Keratinocyte (primary cell): ENCODE measurements around the gene TET1. TPM values are rescaled to one million over a fixed set of nuclear protein-coding genes. Genes with fewer than 3 reads are reported as not detected.
"Not testable (repeated sequence)": the region's sequence is repeated elsewhere in the genome, so short reads cannot be mapped to it uniquely, and the experiment has no call there.

ENCODE experiments used
- DNase-seq: peaks from one replicate; pipeline ENCODE4 v3.0.0-alpha.2; 2011; ENCODE audit warnings: low read depth, missing footprints, low spot score
- FAIRE-seq: peaks from 2 replicates; lab custom pipeline; 2011; peaks lifted over from hg19 to GRCh38; lab: Jason Lieb, UNC
- H2AFZ ChIP-seq: 2 replicates; pipeline ENCODE4 v1.6.0; 2012; ENCODE audit warnings: low read length, control low read depth, inconsistent platforms; ENCODE audit not compliant: control insufficient read depth
- H3K27ac ChIP-seq: 2 replicates; pipeline ENCODE4 v1.5.1; 2011; ENCODE audit warnings: low read length; ENCODE audit not compliant: control insufficient read depth, insufficient read depth
- H3K27me3 ChIP-seq: 3 replicates; pipeline ENCODE4 v1.6.0; 2011; ENCODE audit warnings: low read length; ENCODE audit not compliant: control insufficient read depth, insufficient read depth; ENCODE audit errors: extremely low read depth
- H3K36me3 ChIP-seq, 2 experiments: 2 replicates in 1 of 2; 3 replicates in 1 of 2; pipeline ENCODE4 v1.5.1; 2011; ENCODE audit warnings: low read length in 2 of 2, mild to moderate bottlenecking in 1 of 2; ENCODE audit not compliant: control insufficient read depth in 2 of 2, insufficient read depth in 2 of 2; ENCODE audit errors: extremely low read depth in 1 of 2
- H3K4me1 ChIP-seq: 3 replicates; pipeline ENCODE4 v1.5.1; 2011; ENCODE audit warnings: low read length; ENCODE audit not compliant: control insufficient read depth, insufficient read depth; ENCODE audit errors: extremely low read depth
- H3K4me2 ChIP-seq: 3 replicates; pipeline ENCODE4 v1.6.0; 2011; ENCODE audit warnings: low read depth, low read length; ENCODE audit not compliant: control insufficient read depth, insufficient read depth; ENCODE audit errors: extremely low read depth
- H3K4me3 ChIP-seq, 3 experiments: fragments of 200-600 bp in 1 of 3; sonication (generic) in 1 of 3; 2 replicates in 2 of 3; 3 replicates in 1 of 3; pipeline ENCODE4 v1.5.1; 2011 to 2016; ENCODE audit warnings: low read length in 3 of 3, mild to moderate bottlenecking in 3 of 3, control low read depth in 2 of 3, inconsistent platforms in 1 of 3, low read depth in 1 of 3, mixed read lengths in 1 of 3, mixed run types in 1 of 3, moderate library complexity in 1 of 3; ENCODE audit not compliant: control insufficient read depth in 2 of 3, insufficient read depth in 2 of 3; ENCODE audit errors: extremely low read depth in 1 of 3
- H3K79me2 ChIP-seq: 2 replicates; pipeline ENCODE4 v1.6.0; 2012; ENCODE audit warnings: low read length; ENCODE audit not compliant: control insufficient read depth, insufficient read depth
- H3K9ac ChIP-seq: 3 replicates; pipeline ENCODE4 v1.6.0; 2011; ENCODE audit warnings: low read length; ENCODE audit not compliant: control insufficient read depth, insufficient read depth; ENCODE audit errors: extremely low read depth
- H3K9me1 ChIP-seq: 3 replicates; pipeline ENCODE4 v1.6.0; 2011; ENCODE audit warnings: low read length; ENCODE audit not compliant: control insufficient read depth, insufficient read depth; ENCODE audit errors: extremely low read depth
- H3K9me3 ChIP-seq: 2 replicates; pipeline ENCODE4 v1.5.1; 2012; ENCODE audit warnings: low read depth, low read length; ENCODE audit not compliant: control insufficient read depth
- H4K20me1 ChIP-seq: 3 replicates; pipeline ENCODE4 v1.6.0; 2011; ENCODE audit warnings: low read length; ENCODE audit not compliant: control insufficient read depth, insufficient read depth; ENCODE audit errors: extremely low read depth
- CTCF ChIP-seq, 3 experiments: IDR thresholded peaks in 1 of 3; conservative IDR thresholded peaks in 1 of 3; optimal IDR thresholded peaks in 1 of 3; 2 replicates in 2 of 3; 3 replicates in 1 of 3; pipeline versions ENCODE3 to v1.5.1; 2011; ENCODE audit warnings: low read length in 3 of 3, mild to moderate bottlenecking in 3 of 3, moderate library complexity in 2 of 3, control low read depth in 1 of 3, inconsistent platforms in 1 of 3; ENCODE audit not compliant: insufficient read depth in 2 of 3; ENCODE audit errors: extremely low read depth in 1 of 3
- EZH2 ChIP-seq: IDR thresholded peaks from one replicate; pipeline ENCODE4 v1.6.1; 2012; ENCODE audit warnings: inconsistent platforms, mild to moderate bottlenecking, low read length, moderate library complexity
- dilution Hi-C: fragments of 300-500 bp; cut with MboI; formaldehyde crosslinking; loops from one replicate; pipeline ENCODE4 v1.7.0; 2020; ENCODE audit warnings: low sequenced_read_pairs; ENCODE audit not compliant: extremely low pct_ligation_motif_present
- polyA plus RNA-seq, 5 experiments: library from polyadenylated mRNA; depleted of rRNA in 3 of 5; stranded (reverse) in 3 of 5; stranded (forward) in 1 of 5; unstranded in 1 of 5; fragments of >200 nt; gene quantifications; 1 replicate in 1 of 5; 2 replicates in 3 of 5; 3 replicates in 1 of 5; pipeline versions ENCODE4 v1.2.1 to v1.2.3, GENCODE V29; 2011 to 2012; ENCODE audit warnings: missing spikeins in 2 of 5, low read depth in 1 of 5, low replicate concordance in 1 of 5

The TET1 gene
- polyA plus RNA-seq, 1 donor (not counting 4 experiments of a cell fraction or from before 2014, with no cell fraction given) = 0.08 TPM

GRCh38 chr10:68625316-68625921 lies 65.3 kb downstream of the TET1 start:
- H4K20me1 ChIP-seq = no peaks in the 10 kb centered on the region
- no peak overlapping the region for H3K4me3 ChIP-seq
- no peaks in the 10 kb centered on the region for H3K9me1 ChIP-seq
- dilution Hi-C loops = no loop called here
- H3K27me3 ChIP-seq = no peaks in the 10 kb centered on the region
- H2AFZ ChIP-seq = no peak overlapping the region
- H3K9me3 ChIP-seq = no peaks in the 10 kb centered on the region
- H3K4me1 ChIP-seq = no peaks in the 10 kb centered on the region
- H3K27ac ChIP-seq = no peak overlapping the region
- no peak for DNase-seq
- FAIRE-seq = no peak
- H3K79me2 ChIP-seq = no peaks in the 10 kb centered on the region
- H3K36me3 ChIP-seq = no peaks in the 10 kb centered on the region
- H3K4me2 ChIP-seq = no peak overlapping the region
- no peak for TF ChIP-seq EZH2
- no peak for TF ChIP-seq CTCF (optimal IDR thresholded peaks at IDR 0.05 in 1 of 3, IDR thresholded peaks at IDR 0.05 in 1 of 3, conservative IDR thresholded peaks at IDR 0.05 in 1 of 3; ENCODE audit: extremely low read depth in 1 of 3, insufficient read depth in 2 of 3, low read length in 3 of 3)
- H3K9ac ChIP-seq = no peak overlapping the region

DNA sequence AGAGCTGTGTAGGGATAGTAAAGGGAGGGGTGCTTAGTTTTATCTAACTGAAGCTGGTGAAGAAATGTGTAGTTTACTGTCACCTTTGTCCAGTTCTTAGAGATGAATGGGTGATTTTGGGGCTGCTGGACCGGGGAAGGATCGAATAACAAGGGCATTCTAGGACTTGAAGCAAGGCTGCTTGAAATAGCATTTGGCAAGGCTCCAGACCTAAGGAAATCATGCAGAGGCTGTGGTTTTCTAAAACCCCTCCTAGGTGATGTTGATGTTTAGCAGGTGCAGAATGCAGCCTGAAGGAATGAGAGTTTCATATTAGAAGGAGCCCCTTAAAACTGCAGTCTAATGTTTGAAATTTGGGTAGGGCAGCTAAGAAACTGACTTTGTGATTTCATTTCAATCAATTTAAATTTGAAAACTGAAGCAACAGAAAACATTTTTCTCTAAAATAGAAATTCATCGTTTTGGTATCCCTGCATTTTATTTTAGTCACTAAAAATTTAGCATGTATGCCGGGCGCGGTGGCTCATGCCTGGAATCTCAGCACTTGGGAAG lies 68.5 kb downstream of the TET1 start:
- no peaks in the 10 kb centered on the region for H3K4me1 ChIP-seq
- DNase-seq (no peak), FAIRE-seq (no peak)
- no peak for TF ChIP-seq EZH2
- no peak for TF ChIP-seq CTCF (optimal IDR thresholded peaks at IDR 0.05 in 1 of 3, IDR thresholded peaks at IDR 0.05 in 1 of 3, conservative IDR thresholded peaks at IDR 0.05 in 1 of 3; ENCODE audit: extremely low read depth in 1 of 3, insufficient read depth in 2 of 3, low read length in 3 of 3)
- no peaks in the 10 kb centered on the region for H3K9me1 ChIP-seq
- H3K4me3 ChIP-seq = no peak overlapping the region
- no peaks in the 10 kb centered on the region for H3K79me2 ChIP-seq
- H2AFZ ChIP-seq = no peak overlapping the region
- H3K36me3 ChIP-seq = no peaks in the 10 kb centered on the region
- no peak overlapping the region for H3K9ac ChIP-seq
- no peak overlapping the region for H3K4me2 ChIP-seq
- no peaks in the 10 kb centered on the region for H4K20me1 ChIP-seq
- H3K9me3 ChIP-seq = no peaks in the 10 kb centered on the region
- H3K27ac ChIP-seq = no peak overlapping the region
- H3K27me3 ChIP-seq = no peaks in the 10 kb centered on the region
- dilution Hi-C loops = no loop called here

GRCh38 chr10:68632271-68632560 lies 72.1 kb downstream of the TET1 start:
- H3K4me2 ChIP-seq, H3K9ac ChIP-seq, H3K36me3 ChIP-seq, dilution Hi-C loops, H3K4me3 ChIP-seq, DNase-seq, H3K27ac ChIP-seq, H3K9me1 ChIP-seq, H3K4me1 ChIP-seq, H3K27me3 ChIP-seq, H3K79me2 ChIP-seq, H2AFZ ChIP-seq, H4K20me1 ChIP-seq, H3K9me3 ChIP-seq, FAIRE-seq: not testable (repeated sequence)
